ENCODE measurements around the gene RPRD1B.

DNA sequence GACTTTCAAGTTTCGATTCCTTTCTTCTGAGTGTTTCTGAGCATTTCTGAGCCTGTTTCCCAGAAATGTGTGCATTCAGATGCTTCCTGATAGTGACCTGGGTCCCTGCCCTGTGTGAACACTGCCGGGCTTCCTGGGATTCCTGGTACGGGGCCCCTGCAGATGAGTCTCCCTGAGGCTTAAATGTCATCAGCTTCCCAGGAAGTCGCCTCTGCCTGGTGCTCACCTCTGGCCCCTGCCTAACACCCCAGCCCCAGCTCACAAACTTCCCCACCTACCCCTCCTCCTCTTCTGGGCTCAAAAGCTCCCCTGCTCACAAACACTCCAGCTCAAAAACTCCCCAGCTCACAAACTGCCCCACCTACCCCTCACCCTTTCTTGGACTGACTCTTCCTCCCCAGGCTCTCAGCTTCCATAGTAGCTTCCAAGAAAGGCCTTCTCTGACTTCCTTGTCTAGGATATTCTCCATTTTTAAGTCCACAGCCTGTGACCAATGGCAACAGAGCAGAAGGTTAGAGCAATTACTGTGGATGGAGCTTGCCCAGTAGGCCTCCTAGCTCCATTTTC lies 89.6 kb downstream of the RPRD1B start:
- TF ChIP-seq, protein P1, sequence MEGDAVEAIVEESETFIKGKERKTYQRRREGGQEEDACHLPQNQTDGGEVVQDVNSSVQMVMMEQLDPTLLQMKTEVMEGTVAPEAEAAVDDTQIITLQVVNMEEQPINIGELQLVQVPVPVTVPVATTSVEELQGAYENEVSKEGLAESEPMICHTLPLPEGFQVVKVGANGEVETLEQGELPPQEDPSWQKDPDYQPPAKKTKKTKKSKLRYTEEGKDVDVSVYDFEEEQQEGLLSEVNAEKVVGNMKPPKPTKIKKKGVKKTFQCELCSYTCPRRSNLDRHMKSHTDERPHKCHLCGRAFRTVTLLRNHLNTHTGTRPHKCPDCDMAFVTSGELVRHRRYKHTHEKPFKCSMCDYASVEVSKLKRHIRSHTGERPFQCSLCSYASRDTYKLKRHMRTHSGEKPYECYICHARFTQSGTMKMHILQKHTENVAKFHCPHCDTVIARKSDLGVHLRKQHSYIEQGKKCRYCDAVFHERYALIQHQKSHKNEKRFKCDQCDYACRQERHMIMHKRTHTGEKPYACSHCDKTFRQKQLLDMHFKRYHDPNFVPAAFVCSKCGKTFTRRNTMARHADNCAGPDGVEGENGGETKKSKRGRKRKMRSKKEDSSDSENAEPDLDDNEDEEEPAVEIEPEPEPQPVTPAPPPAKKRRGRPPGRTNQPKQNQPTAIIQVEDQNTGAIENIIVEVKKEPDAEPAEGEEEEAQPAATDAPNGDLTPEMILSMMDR (IDR thresholded peaks at IDR 0.05): no peak
- no peak for TF ChIP-seq ZFX (IDR thresholded peaks at IDR 0.05; ENCODE audit: borderline replicate concordance)
